Left lung (tissue), 10 donors: ENCODE results near the gene TET2. TPM values are rescaled to one million over a fixed set of nuclear protein-coding genes. Genes with fewer than 3 reads are reported as not detected.

Source experiments
- ATAC-seq: fragments of 200-7000 bp; cut with Tn5 transposase; one replicate; pipeline ENCODE4 v1.9.1; 2020; ENCODE audit warnings: moderate library complexity
- DNase-seq, 4 donors: peaks; one replicate each; pipeline ENCODE4 v3.0.0-alpha.2; 2013 to 2020
- H3K27ac ChIP-seq, 2 donors: fragments of 200-600 bp; sonication (generic) in 1 of 2; one replicate each; pipeline versions ENCODE4 v1.5.0 to v1.8.0; 2020 to 2021
- H3K27me3 ChIP-seq, 2 donors: fragments of 200-600 bp; sonication (generic) in 1 of 2; one replicate each; pipeline versions ENCODE4 v1.5.0 to v1.8.0; 2020 to 2021
- H3K36me3 ChIP-seq, 2 donors: fragments of 200-600 bp; sonication (generic) in 1 of 2; one replicate each; pipeline versions ENCODE4 v1.5.0 to v1.8.0; 2020 to 2021
- H3K4me1 ChIP-seq, 2 donors: fragments of 200-600 bp; one replicate each; pipeline ENCODE4 v1.8.0; 2021
- H3K4me3 ChIP-seq, 2 donors: fragments of 200-600 bp; sonication (generic) in 1 of 2; one replicate each; pipeline versions ENCODE4 v1.5.0 to v1.8.0; 2020 to 2021; ENCODE audit warnings: mild to moderate bottlenecking in 1 of 2
- H3K9me3 ChIP-seq, 2 donors: fragments of 200-600 bp; sonication (generic) in 1 of 2; one replicate each; pipeline versions ENCODE4 v1.5.0 to v1.8.0; 2020 to 2021
- intact Hi-C, 2 donors: fragments of 100-400 bp; cut with DNase I; formaldehyde crosslinking; loops; one replicate each; pipeline versions ENCODE4 v1.11.2 to v1.14.2; 2022
- polyA plus RNA-seq, 6 donors: library from polyadenylated mRNA; unstranded; fragments of 120-200 nt; gene quantifications; one replicate each; pipeline ENCODE4 v1.2.1, GENCODE V29; 2013; ENCODE audit not compliant: insufficient read length in 6 of 6
- total RNA-seq, 2 donors: library from RNA; stranded (reverse); fragmentation: NEBNext Ultra II Directional; extraction: Animal tissue kit (Norgen Biotek cat#: 25700); gene quantifications; one replicate each; pipeline ENCODE4 v1.2.1, GENCODE V29; 2021
- TF ChIP-seq, protein P1 (sequence below), 2 donors: fragments of 200-600 bp; sonication (generic) in 1 of 2; IDR thresholded peaks; one replicate each; pipeline versions ENCODE4 v1.5.0 to v1.8.0; 2021; ENCODE audit warnings: antibody characterized with exemption in 2 of 2
- donor health status: DM: no; HTN: yes; CAD: no.
- donor health status: DM: no; HTN: no; CAD: no.

Gene TET2
- total and polyA plus RNA-seq, 8 donors, result 19.1 to 48.4 (median 41.5) TPM

DNA sequence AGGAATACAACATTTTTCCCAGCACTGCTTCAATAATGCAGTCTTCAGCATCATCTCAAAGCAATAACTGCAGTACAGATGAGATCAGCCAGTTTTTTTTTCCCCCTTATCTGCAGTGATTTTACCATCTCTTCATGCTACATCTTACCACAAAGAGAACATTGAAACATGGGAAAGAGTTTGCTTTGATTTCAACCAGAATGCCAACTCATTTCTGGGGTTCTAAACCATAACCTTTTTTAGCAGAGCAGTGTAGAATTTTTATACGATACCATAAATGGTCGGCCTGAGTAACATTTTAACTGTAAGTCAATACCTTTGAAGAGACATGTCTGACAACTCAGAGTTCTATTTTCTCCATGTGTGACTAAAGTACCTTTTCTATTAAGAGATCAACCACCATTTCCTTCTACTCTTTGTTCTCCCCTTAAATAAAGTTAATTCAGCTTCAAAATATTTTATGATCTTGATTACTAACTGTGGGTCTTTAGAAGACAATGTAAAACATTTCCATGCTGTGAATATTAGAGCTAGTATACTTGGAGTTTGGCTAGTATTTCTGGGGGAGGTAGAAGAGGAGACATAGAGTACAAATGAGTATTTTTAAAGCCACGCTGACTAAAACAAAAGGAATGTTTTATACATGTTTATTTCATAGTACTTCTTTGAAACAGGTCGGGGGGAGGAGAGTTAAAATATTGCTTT lies 69.1 kb downstream of the TET2 start:
- ATAC-seq (no peak), DNase-seq (no peak)
- H3K27me3 ChIP-seq, result no peaks in the 10 kb centered on the region
- no peaks in the 10 kb centered on the region for H3K9me3 ChIP-seq
- no peaks in the 10 kb centered on the region for H3K4me1 ChIP-seq
- no peak overlapping the region for H3K27ac ChIP-seq
- no peaks in the 10 kb centered on the region for H3K36me3 ChIP-seq
- intact Hi-C loops, result no loop called here
- TF ChIP-seq, protein P1, sequence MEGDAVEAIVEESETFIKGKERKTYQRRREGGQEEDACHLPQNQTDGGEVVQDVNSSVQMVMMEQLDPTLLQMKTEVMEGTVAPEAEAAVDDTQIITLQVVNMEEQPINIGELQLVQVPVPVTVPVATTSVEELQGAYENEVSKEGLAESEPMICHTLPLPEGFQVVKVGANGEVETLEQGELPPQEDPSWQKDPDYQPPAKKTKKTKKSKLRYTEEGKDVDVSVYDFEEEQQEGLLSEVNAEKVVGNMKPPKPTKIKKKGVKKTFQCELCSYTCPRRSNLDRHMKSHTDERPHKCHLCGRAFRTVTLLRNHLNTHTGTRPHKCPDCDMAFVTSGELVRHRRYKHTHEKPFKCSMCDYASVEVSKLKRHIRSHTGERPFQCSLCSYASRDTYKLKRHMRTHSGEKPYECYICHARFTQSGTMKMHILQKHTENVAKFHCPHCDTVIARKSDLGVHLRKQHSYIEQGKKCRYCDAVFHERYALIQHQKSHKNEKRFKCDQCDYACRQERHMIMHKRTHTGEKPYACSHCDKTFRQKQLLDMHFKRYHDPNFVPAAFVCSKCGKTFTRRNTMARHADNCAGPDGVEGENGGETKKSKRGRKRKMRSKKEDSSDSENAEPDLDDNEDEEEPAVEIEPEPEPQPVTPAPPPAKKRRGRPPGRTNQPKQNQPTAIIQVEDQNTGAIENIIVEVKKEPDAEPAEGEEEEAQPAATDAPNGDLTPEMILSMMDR (IDR thresholded peaks at IDR 0.05), result no peak
- no peak overlapping the region for H3K4me3 ChIP-seq

DNA sequence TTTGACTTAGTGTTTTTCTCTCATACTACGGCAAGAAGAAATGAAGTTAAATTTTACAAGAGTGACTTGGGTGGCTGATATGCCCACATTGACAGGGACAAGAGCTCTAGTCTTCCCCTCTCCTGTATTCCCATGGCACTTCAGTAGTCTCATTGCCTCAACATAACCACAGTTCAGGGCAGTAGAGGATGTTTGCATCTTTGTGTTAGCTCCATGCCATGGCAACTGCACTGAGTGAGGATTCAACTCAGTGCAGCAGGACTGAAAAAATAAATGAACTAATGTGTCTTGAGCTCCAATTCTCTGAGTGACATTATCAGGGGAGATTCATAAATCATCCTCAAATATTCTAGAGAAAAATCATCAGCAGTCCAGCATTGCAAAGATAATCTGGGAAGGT lies 78.8 kb downstream of the TET2 start:
- TF ChIP-seq, protein P1 (IDR thresholded peaks at IDR 0.05), result no peak
- no peaks in the 10 kb centered on the region for H3K36me3 ChIP-seq

DNA sequence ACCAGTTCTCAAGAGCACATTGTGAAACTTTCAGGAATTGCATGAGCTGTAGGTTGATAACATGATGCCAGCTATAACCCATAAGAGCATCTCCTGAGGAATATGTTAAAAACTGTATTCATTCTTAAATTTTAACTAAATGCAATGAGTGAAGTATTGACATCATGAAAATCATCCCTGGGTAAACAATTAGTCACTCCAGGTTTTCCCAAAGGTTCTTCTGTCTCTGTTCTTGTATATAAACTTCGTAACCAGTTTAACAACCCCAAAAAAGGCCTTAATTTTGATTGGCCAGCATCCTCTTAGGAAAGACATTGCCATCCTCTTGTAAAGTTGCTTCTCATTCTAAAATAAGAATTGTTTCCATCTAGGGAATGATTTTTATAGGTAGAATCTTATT lies 80.4 kb downstream of the TET2 start:
- DNase-seq, result no peak
- TF ChIP-seq, protein P1 (IDR thresholded peaks at IDR 0.05), result no peak

More for the DNA sequence above, 78.8 kb downstream of the TET2 start:
- Histone ChIP-seq H3K4me1 (no peaks in the 10 kb centered on the region), H3K9me3 (no peaks in the 10 kb centered on the region), H3K4me3 (no peak overlapping the region), H3K27me3 (no peaks in the 10 kb centered on the region), H3K27ac (no peak overlapping the region)
- intact Hi-C loops, result no loop called here
- DNase-seq, result no peak
- ATAC-seq, result no peak

DNA sequence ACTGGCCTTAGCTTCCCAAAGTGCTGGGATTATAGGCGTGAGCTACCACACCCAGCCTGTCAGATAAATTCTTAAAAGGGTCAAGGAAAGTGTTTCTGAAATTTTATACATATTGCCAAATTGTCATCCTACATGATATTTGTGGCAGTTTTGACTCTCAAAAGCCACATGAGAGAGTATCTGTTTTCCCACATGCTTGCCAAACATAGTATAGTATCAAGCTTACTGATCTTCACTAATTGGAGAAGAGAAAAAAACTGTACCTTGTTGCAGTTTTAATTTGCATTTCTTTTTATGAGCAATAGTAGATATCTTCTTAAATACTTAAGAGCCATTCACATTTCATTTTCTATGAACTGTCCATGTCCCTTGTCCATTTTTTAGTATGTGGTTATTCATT lies 83.6 kb downstream of the TET2 start:
- ATAC-seq, result no peak
- intact Hi-C loops, result no loop called here
- Histone ChIP-seq H3K9me3 (no peaks in the 10 kb centered on the region), H3K27me3 (no peaks in the 10 kb centered on the region), H3K4me3 (no peak overlapping the region), H3K4me1 (no peaks in the 10 kb centered on the region), H3K27ac (no peak overlapping the region), H3K36me3 (peaks cover 0 to 16% of the 10 kb centered on the region in 2 donors)
- no peak for DNase-seq
- TF ChIP-seq, protein P1 (IDR thresholded peaks at IDR 0.05), result no peak

More for the DNA sequence above, 80.4 kb downstream of the TET2 start:
- intact Hi-C loops, result no loop called here
- ATAC-seq, result no peak
- Histone ChIP-seq H3K27me3 (no peaks in the 10 kb centered on the region), H3K36me3 (no peaks in the 10 kb centered on the region), H3K4me1 (no peaks in the 10 kb centered on the region), H3K27ac (no peak overlapping the region), H3K4me3 (no peak overlapping the region), H3K9me3 (no peaks in the 10 kb centered on the region)

DNA sequence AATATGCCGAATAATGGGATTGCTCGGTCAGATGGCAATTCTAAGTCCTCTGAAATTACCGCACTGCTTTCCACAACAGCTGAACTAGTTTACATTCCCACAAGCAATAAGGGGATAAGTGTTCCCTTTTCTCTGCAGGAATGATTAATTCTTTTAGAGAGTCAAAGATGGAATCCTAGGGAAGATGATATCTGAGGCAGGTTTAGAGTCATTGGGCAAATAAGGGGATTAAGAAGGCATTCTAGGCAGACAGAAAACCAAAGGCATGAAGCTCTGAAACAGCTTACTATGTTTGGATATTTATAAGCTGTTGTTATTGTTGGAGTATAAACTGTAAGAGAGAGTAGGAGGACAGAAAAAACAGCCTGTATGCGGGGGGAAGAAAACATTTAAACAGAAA lies 85.7 kb downstream of the TET2 start:
- Histone ChIP-seq H3K4me1 (no peaks in the 10 kb centered on the region), H3K27ac (no peak overlapping the region), H3K4me3 (no peak overlapping the region), H3K36me3 (peaks cover 0 to 37% of the 10 kb centered on the region in 2 donors), H3K9me3 (no peaks in the 10 kb centered on the region), H3K27me3 (no peaks in the 10 kb centered on the region)
- intact Hi-C loops, result no loop called here
- ATAC-seq, result no peak
- TF ChIP-seq, protein P1 (IDR thresholded peaks at IDR 0.05), result no peak
- DNase-seq, result no peak
